HEK293 (cell line): Measurements from ENCODE around the gene CCSER2.

Experiments used
- GLIS2 ChIP-seq: fragments of 450-650 bp; formaldehyde crosslinking; IDR thresholded peaks from 2 replicates; pipeline ENCODE4 v1.5.1; 2016; ENCODE audit warnings: missing biosample characterization, missing genetic modification characterization
- SETDB1 ChIP-seq: IDR thresholded peaks from one replicate; pipeline ENCODE4 v1.6.1; 2017; ENCODE audit warnings: mild to moderate bottlenecking, low read length, moderate library complexity, mixed read lengths; ENCODE audit not compliant: insufficient read length
- ZBTB1 ChIP-seq: fragments of 450-650 bp; formaldehyde crosslinking; IDR thresholded peaks from 2 replicates; pipeline ENCODE4 v1.5.1; 2016; ENCODE audit warnings: missing biosample characterization, missing genetic modification characterization
- ZNF274 ChIP-seq, 2 experiments: fragments of 200-500 bp in 1 of 2; fragments of 450-650 bp in 1 of 2; sonication (Bioruptor generic) in 1 of 2; formaldehyde crosslinking in 1 of 2; IDR thresholded peaks; 2 replicates each; pipeline versions ENCODE4 v1.5.1 to v1.6.1; 2014 to 2016; ENCODE audit warnings: borderline replicate concordance in 1 of 2, inconsistent platforms in 1 of 2, low read length in 1 of 2, missing biosample characterization in 1 of 2, missing genetic modification characterization in 1 of 2
- ZNF664 ChIP-seq: fragments of 450-650 bp; formaldehyde crosslinking; IDR thresholded peaks from 2 replicates; pipeline ENCODE4 v1.5.1; 2016; ENCODE audit warnings: missing biosample characterization, missing genetic modification characterization
- ZNF830 ChIP-seq: fragments of 450-650 bp; IDR thresholded peaks from 2 replicates; pipeline ENCODE4 v1.5.0; 2018; ENCODE audit warnings: missing biosample characterization, missing genetic modification characterization, low read depth, mild to moderate bottlenecking, moderate library complexity
- TF ChIP-seq, protein P1 (sequence below): fragments of 450-650 bp; formaldehyde crosslinking; IDR thresholded peaks from 2 replicates; pipeline ENCODE4 v1.5.1; 2016; ENCODE audit warnings: missing biosample characterization, missing genetic modification characterization

GRCh38 chr10:84415539-84416244, 87.3 kb downstream of the CCSER2 start:
- TF ChIP-seq ZNF664 (no peak), ZNF274 (IDR thresholded peaks at IDR 0.05; ENCODE audit: low read length) (no peak), ZNF274 (tag by site-specific recombination; IDR thresholded peaks at IDR 0.05; ENCODE audit: borderline replicate concordance) (no peak), GLIS2 (tag by site-specific recombination) (no peak), SETDB1 (no peak), ZNF830 (no peak), ZBTB1 (no peak)
- TF ChIP-seq, protein P1, sequence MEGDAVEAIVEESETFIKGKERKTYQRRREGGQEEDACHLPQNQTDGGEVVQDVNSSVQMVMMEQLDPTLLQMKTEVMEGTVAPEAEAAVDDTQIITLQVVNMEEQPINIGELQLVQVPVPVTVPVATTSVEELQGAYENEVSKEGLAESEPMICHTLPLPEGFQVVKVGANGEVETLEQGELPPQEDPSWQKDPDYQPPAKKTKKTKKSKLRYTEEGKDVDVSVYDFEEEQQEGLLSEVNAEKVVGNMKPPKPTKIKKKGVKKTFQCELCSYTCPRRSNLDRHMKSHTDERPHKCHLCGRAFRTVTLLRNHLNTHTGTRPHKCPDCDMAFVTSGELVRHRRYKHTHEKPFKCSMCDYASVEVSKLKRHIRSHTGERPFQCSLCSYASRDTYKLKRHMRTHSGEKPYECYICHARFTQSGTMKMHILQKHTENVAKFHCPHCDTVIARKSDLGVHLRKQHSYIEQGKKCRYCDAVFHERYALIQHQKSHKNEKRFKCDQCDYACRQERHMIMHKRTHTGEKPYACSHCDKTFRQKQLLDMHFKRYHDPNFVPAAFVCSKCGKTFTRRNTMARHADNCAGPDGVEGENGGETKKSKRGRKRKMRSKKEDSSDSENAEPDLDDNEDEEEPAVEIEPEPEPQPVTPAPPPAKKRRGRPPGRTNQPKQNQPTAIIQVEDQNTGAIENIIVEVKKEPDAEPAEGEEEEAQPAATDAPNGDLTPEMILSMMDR (tag by site-specific recombination): no peak
